HG03439 (cell line): ENCODE measurements around the gene TLE5.
"Not testable (repeated sequence)": the region's sequence is repeated elsewhere in the genome, so short reads cannot be mapped to it uniquely, and the experiment has no call there.

Experiments used
- ATAC-seq: cut with Tn5 transposase; IDR thresholded peaks from one replicate; pipeline ENCODE4 v1.9.1; 2021; ENCODE audit warnings: mild to moderate bottlenecking, moderate library complexity; ENCODE audit not compliant: unreplicated experiment

Gene TLE5

GRCh38 chr19:3064011-3064330 lies 1.7 kb upstream of the TLE5 start:
- ATAC-seq: no peak

DNA sequence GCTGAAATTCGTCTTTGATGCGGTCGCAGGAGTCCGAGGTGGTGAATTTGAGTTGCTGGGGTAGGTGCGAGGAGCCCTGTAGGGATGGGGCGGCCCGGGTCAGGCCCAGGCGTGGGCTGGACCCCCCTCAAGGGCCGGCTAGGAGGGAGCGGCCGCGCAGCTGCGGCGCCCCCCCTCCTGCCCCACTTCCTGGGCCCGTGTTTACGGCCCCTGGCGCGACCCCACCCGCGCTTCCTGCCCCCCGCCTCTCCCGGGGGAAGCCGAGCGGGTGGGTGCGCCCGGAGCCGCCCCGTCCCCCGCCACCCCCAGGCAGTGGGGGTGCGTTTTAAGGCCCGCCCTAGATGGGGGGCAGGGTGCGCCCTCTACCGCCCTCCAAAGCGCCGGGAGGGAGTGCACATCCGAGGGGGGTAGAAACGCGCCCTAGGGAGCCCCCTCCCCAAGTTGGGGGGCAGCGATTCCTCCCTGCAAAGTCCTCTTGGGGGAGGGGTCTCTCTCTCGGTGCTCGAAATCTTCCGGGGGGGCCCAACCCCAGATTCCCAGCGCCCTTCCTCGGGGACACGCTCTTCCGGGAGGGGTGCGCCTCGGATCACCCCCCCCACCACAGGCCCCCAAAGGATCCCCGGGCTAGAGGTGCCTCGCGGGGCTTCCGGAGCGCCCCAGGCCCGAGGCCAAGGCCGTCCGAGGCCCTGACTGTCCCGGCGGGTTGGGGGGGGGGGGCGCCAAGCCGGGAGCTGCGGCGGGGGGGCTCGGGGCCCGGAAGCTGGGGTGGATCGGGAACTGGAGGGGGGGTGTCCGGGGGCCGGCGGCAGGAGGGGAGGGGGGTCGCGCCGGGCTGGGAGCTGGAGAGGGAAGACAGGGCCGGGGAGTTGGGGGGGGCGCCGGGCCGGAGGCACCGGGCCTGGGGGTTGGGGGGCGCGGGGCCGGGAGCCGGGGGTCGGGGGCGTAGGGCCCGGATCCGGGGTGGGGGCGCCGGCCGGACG lies 823 bp downstream of the TLE5 start:
- no peak for ATAC-seq

DNA sequence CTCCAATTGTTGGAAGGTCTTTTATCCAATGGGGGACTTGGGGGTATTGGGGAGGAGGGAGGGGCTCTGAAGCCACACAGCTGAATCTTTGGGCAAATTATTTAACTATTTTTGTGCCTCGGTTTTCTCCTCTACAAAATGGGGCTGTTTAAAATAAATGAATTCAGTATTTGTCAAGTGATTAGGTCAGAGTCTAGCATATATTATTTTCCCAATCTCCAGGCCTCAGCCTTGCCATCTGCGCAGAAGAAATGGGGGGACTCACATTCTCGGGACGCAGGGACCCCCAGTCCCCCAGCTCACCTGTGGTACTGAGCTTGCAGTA lies 1.5 kb downstream of the TLE5 start:
- ATAC-seq: no peak

DNA sequence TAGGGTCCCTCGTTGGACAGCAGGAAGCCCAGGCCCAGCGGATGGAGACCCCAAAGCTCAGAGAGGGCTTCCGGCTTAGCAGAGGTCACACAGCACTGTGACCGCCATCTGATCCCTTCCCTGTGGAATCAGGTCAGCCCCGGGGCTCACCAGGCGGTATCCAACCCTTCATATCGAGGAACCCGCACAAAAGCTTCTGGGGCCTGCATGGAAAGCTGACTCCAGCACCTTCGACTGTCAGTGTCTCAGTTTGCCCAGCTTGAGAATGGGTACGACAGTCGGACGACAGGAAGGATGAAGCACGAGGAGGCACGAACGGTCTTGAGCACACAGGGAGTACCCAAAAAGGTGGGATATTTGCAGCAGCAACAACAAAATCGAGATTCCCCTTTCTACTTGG lies 2.6 kb downstream of the TLE5 start:
- ATAC-seq: no peak

DNA sequence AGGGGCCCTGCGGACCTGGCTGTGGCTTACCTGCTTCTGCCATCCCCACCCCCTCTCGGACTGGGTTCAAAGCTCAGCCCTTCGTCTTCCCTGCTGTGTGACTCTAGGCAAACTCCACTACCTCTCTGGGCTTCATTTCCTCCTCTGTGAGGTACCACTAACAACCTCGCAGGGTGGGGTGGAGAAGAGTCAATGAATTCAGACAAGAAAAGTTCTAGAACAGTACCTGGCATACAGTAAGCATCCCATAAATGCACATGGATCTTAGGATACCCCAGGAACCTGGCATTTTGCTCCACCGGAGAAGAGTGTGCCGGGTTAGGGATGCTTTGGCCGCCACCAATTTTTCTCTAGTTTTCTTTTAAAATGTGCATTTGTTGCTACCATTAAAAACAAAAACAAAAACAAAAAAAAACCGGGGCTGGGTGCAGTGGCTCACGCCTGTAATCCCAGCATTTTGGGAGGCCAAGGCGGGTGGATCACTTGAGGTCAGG lies 3.4 kb downstream of the TLE5 start:
- no peak for ATAC-seq

DNA sequence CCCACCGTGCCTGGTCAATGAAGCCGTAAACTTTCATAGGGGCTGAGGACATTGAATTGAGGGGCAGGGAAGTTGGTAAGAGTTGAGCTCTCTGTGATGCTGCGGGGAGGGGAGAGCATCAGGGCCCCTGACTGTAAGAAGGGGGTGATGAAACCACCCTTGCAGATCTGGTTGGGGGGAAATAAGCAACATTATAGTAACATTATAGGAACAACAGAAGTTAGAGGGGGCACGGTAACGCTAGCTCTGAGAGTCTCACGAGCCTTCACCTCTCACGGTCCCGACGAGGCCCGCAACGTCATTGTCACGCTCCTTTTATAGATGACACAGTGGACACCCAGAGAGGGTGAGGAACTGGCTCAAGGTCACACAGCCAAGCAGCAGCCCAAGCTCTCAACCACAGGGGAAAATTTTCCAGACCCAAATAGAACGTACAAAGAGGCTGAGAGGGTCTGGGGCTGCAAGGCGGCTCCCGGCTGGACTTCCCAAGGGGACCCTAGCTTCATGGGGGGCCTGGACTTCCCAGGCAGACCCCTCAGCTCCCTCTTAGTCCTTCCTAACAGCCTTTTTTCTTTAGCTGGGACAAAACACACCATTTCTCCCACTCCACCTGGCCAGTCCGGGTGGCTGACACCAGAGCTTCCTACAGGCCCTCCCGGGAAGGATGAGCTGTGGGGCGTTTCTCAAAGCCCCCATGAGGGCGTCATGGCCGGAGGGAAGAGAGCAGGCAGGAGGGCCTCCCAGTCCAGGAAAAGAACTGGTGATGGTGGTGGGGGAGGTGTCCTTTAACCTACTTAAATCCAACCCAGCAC lies 4.1 kb downstream of the TLE5 start:
- no peak for ATAC-seq

GRCh38 chr19:3057275-3057714 lies 5.0 kb downstream of the TLE5 start:
- no peak for ATAC-seq

DNA sequence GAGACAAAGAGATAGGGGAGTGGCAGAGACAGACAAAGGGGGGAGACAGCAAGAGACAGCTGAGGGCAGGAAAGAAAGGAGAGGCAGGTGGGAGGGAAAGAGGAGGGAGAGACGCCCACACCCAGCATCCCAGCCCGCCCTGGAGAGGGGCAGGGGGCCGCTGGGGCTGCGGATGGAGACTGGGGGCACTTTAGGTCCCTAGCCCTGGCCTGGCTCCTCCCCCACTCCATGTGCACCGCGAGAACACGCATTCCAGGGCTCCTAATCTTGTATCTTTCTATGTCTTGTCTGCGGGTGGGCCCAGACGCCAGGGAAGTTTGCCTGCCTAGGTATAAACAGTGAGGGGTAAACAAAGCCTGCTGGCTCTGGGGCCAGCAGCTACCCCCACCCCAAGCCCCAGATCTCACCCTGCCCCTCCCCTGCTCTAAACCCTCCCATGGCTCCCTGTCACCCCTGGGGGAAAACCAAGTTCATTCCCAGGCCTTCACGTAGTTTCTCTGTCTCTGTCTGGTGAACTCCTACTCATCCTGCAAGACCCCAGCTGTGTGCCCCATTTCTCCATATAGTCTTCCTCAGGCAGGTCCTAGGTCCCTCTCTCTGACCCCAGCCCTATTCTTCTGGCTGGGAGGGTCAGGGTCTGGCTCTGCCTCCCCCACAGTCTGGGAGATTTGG lies 5.7 kb downstream of the TLE5 start:
- ATAC-seq: no peak

DNA sequence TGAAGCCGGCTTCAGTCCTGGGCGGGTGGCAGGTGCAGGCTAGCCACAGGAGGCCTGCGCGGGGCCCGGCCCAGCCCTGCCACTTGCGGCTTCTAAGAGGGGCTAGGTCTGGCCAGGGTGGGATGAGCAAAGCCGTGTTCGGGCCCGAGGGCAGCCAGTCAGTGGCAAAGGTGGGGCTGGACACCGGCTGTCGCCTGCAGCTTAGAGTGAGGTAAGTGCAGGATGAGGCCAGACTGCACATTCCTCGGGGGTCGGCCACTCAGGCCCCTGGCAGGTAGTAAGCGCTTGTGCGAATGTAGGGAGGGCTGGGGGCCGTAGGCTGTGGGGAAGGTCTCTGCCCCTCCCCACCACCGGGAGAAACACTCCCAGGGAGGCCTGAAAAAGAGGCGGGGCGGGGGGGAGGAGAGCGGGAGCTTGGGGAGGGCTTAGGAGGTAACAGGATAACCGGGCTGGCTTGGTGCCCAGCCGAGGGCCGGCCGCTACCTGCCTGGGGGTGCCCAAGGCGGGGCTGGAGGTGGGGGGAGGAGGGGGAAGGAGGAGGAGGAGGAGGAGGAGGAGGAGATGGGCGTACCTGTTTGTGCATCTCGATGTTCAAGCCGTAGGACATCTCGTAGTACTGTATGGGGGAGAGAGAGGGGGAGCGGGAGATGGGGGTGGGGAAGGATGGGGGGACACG lies 6.4 kb downstream of the TLE5 start:
- ATAC-seq: no peak

DNA sequence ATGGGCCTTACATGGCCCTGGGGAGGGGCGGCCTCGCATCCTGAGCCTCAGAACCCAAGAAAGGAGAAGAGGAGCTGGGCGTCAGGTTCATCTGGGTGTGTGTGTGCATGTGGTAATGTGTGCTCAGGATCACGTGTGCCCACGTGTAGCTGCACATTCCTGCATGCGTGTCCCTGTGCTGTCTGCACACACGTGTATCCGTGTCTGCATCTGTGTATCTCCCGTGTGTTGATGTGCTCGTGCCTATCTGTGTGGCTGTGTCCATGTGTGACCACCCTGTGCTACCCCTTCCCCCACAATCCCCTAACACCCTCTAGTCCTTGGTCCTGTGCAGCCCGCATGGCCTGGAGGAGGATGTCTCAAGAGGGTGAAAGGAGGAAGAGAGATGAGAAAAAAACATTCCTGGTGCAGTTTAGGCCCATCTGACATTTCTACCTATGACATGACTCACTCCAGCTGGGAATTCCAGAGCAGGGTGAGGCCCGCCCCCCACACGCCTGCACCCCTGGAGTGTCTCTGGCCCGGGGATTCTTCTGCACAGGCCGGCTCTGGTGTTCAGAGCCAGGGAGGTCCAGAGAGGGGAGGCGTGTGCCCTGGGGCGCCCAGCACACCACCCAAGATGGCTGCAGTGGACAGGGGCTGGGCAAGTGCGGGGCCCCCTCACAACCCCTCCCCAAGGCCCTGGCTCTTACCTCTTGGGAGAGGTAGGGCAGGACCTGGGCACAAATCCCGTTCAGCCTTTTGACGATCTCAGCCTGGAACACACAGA lies 7.1 kb downstream of the TLE5 start:
- no peak for ATAC-seq

- no peak for ATAC-seq
Measured at GRCh38 chr19:3054265-3054971, 7.9 kb downstream of the TLE5 start.

GRCh38 chr19:3053780-3054179 lies 8.5 kb downstream of the TLE5 start:
- no peak for ATAC-seq

DNA sequence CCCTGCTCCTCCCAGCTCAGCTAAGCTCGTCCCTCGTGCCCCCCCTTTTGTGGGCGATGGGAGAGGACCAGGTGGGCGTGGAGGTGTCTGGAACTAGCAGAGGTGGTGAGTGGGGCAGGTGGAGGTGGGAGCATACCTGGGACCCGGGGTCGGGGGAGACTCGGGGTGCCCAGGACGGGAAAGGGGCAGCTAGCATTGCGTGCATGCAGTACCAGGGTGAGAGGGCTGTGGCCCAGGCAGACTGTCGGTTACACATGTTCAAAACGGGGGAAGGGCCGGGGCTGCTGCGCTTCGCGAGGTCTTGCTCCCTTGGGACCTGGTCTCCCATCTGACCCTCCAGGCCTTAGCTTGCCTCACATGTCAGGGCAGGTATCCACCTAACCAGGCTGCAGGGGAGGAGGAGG lies 9.1 kb downstream of the TLE5 start:
- ATAC-seq: no peak

GRCh38 chr19:3050016-3050415 lies 12.3 kb downstream of the TLE5 start:
- ATAC-seq: not testable (repeated sequence)

GRCh38 chr19:3049089-3049488 lies 13.2 kb downstream of the TLE5 start:
- ATAC-seq: no peak

DNA sequence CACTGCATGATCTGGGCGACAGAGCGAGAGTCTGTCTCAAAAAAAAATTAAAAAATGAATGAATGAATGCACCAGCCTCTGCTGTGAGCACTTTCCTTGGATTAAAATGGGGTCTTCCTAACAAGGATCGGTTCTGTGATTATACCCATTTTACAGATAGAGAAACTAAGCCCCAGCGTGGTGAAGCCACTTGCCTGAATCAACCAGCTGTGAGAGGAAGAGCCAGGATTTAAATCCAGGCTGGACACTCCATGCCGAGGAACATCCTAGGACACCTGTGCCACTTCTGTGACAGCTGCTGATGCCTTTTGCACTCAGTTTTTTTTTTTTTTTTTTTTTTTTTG lies 14.1 kb downstream of the TLE5 start:
- no peak for ATAC-seq

GRCh38 chr19:3047496-3048189 lies 14.7 kb downstream of the TLE5 start:
- no peak for ATAC-seq

GRCh38 chr19:3046698-3047495 lies 15.4 kb downstream of the TLE5 start:
- no peak for ATAC-seq
